ENCODE measurements around the gene CIB4.

- TF ChIP-seq EZH2 (IDR thresholded peaks at IDR 0.05; ENCODE audit: borderline replicate concordance, insufficient read depth, low read depth, low read length, poor library complexity, severe bottlenecking) (no peak), CTCF (IDR thresholded peaks at IDR 0.05) (no peak)
Measured at GRCh38 chr2:26542676-26543505, 98.3 kb downstream of the CIB4 start.

Measured in B cell (primary cell).